ENCODE data around the gene LEKR1.
"Not testable (repeated sequence)": the region's sequence is repeated elsewhere in the genome, so short reads cannot be mapped to it uniquely, and the experiment has no call there.

The LEKR1 gene

DNA sequence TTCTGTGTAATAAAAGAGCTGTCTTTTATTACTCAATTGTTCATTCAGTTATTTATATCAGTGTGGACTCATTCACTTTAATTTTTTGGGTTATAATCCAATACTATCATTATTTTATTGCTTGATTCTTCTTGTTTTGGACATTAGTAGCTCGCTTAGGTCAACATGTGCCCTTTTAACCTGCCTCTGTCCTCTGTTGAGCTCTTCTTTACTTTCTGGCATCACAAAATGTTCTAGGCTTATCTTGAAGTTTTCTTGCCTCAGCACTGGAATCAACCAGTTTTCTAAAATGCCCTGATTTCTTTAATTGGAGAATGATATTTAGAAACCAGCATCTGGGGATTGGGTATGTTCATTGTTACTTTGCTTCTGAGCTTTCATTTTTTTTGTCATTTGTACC is 82.2 kb downstream of the LEKR1 start:
- DNase-seq (ENCODE audit: low spot score), result no peak

DNA sequence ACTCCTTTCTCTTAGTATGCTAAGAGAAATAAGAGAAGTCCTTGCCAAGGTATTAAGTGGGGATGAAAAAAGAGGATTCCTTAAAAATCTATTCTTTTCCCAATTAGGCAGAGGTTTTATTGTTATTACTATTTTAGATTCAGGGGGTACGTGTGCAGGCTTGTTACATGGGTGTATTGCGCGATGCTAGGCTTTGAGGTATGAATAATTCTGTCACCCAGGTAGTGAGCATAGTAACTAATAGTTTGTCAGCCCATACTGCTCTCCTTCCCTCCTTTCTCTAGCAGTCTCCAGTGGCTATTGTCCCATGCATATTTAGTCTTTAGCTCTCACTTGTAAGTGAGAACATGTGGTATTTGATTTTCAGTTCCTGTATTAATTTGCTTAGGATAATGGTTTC is 83.9 kb downstream of the LEKR1 start:
- no peak for DNase-seq (ENCODE audit: low spot score)

DNA sequence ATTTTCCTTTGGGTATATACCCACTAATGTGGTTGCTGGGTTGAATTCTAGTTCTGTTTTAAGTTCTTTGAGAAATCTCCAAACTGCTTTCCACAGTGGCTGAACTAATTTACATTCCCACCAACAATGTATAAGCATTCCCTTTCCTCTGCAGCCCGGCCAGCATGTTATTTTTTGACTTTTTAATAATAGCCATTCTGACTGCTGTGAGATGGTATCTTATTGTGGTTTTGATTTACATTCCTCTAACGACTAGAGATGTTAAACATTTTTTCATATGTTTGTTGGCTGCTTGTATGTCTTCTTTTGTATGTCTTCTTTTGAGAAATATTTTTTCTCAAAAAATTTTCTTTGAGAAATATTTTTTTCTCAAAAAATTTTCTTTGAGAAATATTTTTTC is 84.7 kb downstream of the LEKR1 start:
- DNase-seq (ENCODE audit: low spot score), result not testable (repeated sequence)

DNA sequence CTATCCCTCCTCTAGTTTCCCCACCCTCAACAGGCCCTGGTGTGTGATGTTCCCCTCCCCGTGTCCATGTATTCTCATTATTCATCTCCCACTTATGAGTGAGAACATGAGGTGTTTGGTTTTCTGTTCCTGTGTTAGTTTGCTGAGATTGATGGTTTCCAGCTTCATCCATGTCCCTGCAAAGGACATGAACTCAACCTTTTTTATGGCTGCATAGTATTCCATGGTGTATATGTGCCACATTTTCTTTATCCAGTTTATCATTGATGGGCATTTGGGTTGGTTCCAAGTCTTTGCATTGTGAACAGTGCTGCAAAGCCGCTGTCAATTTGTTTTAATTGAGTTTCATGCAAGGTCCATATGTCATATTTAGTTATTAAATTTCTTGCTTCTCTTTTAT is 88.1 kb downstream of the LEKR1 start:
- not testable (repeated sequence) for DNase-seq (ENCODE audit: low spot score)

DNA sequence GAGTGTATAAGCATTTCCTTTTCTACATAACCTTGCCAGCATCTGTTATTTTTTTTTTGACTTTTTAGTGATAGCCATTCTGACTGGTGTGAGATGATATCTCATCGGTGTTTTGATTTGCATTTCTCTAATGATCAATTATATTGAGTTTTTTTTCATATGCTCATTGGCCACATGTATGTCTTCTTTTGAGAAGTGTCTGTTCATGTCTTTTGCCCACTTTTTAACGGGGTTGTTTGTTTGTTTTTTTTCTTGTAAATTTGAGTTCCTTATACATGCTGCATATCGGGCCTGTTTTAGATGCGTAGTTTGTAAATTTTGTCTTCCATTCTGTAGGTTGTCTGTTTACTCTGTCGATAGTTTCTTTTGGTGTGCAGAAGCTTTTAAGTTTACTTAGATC is 89.2 kb downstream of the LEKR1 start:
- DNase-seq (ENCODE audit: low spot score), result no peak

DNA sequence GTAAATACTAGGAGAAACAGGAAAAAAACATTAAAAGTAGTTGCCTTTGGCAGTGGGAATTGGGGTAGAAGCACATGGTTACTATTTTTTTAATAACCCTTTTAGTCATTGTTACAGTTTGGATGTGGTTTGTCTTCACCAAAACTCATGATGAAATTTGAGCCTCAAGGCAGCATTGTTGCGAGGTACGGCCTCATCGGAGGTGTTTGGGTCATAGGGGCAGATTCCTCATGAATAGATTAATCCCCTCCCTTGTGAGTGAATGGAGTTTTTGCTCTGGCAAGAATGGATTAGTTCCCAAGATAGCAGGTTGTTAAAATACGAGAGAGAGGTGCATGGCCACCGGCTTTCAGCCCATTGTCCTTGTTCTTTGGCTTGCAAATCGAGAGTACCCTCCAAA is 92.6 kb downstream of the LEKR1 start:
- no peak for DNase-seq (ENCODE audit: low spot score)

DNA sequence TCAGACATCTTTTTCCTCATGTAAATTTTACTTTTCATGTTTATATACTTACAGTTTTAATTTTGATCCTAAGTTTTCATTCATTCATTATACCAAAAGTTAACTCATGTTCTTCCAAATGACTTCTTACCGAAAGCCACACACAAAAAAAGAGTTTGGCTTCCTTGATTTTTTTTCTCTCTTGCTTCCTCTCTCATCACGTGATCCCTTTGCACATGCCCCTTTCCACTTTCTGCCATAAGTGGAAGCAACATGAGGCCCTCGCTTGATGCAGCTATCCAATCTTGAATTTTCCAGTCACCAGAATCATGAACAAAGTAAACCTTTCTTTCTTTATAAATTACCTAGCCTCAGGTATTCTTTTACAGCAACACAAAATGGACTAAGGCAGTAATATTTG is 93.7 kb downstream of the LEKR1 start:
- no peak for DNase-seq (ENCODE audit: low spot score)

DNA sequence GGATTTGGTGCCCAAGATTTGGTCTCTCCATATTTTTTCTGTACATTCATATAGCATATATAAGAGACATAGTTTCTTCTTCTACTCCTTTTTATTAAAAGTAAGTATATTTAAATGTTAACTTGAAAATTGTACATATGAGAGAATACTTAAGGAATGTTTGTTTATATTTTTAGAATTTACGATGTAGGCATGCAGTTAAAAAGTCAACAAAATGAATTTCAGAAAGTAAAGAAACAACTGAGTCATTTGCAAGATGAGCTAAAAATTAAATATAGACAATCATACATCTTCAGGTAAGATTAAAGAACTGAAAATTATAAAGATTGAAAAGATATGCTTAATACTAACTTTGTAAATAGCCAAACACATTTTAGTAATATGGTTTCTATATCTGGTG is 94.2 kb downstream of the LEKR1 start:
- DNase-seq (ENCODE audit: low spot score), result no peak

DNA sequence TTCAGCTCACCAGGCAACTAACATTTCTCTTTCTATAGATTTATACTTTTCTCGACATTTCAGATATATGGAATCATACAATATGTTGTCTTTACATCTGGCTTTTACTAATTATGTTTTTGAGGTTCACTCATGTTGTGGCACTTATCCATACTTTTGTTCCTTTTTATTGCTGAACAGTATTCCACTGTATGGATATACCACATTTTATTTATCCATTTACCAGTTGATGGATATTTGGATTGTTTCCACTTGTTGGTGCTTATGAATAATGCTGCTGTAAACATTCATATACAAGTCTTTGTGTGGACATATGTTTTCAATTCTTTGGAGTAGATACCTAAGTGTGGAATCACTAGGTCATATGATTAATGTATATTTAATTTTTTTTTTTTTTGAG is 97.2 kb downstream of the LEKR1 start:
- DNase-seq (ENCODE audit: low spot score), result no peak

DNA sequence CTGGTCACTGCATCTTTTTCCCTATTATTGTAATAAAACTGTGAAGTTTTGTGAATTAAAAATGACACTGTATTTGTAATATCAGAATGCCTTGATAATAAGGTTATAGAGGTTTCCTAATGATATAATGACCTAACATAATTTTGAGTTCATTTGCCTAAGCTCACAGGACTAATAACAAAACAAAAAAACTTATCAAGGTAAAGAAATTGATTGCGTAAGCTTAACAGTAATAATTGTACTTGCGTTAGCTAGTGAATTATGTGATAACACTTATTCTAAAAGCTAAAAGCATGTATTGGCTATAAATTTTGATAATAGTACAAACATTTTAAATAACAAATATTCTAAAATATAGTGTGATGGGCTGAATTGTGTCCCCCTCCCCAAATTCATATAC is 112.6 kb downstream of the LEKR1 start:
- no peak for DNase-seq (ENCODE audit: low spot score)

DNA sequence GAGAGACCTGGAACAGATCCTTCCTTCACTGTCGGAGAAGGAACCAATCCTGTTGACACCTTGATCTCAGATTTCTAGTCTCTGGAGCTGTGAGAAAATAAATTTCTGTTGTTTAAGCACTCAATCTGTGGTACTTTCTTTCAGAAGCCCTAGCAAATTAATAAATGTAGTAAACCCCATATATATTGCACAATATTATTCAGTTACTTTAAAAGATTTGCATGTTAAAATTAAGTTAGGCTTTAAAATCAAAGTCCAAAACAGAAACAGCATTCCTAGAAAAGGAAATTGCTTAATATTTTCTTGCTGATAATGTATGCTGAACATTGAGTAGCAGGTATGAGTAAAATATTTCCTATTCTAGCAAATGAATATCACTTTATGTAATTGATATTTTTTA is 113.2 kb downstream of the LEKR1 start:
- no peak for DNase-seq (ENCODE audit: low spot score)

DNA sequence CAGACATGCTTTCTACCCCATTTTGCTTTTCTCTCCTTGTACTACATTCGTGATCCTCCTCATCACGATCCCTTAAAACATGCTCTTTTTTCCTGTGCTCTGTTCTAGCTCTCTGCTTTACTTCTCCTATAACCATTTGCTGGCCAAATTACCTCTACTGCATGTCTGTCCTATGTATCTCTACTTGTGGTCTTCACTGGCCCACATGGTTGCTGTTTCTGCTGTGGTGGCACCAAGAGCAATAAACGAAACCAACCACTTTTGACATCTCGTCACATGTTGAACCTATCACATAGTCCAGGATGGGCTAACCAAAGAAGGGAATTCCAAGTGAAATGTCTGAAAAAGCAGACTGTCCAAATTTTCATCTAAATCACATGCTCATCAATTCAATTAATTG is 115.2 kb downstream of the LEKR1 start:
- DNase-seq (ENCODE audit: low spot score), result no peak

DNA sequence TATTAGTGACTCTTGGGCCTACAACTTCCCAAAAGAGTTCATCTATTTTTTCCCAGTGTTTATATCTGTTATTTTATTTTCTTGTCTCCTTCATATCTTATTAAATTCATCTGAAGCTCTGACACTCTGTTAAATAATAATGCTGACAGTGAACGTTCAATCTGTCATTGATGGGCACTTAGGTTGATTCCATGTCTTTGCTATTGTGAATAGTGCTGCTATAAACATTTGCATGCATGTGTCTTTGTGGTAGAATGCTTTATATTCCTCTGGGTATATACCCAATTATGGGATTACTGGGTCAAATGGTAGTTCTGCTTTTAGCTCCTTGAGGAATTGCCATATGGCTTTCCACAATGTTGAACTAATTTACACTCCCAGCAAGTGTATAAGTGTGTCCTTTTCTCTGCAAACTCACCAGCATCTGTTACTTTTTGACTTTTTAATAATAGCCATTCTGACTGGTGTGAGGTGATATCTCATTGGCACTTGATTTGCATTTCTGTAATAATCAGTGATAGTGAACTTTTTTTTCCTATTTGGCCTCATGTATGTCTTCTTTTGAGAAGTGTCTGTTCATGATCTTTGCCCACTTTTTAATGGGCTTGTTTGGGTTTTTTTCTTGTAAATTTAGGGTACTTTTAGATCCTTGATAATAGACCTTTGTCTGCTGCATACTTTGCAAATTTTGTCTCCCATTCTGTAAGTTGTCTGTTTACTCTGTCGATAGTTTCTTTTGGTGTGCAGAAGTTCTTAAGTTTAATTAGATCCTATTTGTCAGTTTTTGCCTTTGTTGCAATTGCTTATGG is 122.5 kb downstream of the LEKR1 start:
- no peak for DNase-seq (ENCODE audit: low spot score)

DNA sequence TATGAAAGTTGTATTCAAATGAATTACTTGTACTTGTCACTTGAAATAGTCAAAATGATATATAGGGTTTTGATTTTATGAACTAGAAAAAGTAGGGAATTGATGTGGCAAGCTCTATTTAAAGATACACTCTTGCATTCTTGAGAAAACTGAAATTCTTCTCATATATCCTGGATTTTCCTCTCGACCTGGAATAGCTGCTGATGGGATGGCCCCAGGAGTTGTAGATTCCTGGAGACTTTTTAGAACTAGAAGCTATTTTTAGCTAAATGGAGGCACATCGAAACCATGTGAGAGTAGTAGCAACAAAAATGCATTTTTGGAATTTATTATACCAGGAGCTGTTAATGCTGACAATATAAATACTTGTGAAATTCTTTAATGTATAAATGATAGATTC is 125.9 kb downstream of the LEKR1 start:
- DNase-seq (ENCODE audit: low spot score), result no peak

DNA sequence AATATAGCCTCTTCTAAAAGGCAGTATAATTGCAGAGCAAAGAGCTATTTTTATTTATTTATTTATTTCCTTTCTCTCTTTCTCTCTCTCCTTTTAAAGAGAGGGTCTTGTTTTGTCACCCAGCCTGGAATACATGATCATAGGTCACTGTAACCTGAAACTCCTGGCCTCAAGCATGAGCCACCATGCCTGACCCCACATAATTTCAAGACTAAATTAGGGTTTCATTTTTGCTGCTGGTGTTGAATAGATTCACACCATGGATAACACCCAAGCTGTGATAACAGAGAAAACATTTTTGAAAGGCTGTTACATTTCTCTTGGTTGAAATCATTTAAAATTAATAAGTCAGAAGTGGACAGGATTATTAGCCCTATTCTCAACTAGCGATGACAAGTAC is 131.6 kb downstream of the LEKR1 start:
- no peak for DNase-seq (ENCODE audit: low spot score)

DNA sequence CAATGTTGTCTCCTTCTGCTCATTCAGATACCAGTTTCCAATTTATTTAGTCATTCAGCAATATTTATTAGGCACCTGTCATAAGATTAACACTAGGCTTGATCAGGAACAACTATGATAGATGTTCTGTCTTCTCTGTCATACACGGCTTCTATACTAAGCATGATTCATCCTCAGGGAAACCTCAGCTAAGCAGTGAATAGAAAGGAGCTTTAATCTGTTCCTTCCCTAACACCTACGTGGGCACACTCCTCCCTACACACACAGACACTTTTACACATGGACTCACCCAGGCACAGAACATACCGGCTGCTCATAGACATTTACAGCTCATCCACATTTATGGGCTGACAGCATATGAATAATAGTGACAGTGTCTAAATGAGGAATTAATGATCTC is 136.9 kb downstream of the LEKR1 start:
- DNase-seq (ENCODE audit: low spot score), result no peak

DNA sequence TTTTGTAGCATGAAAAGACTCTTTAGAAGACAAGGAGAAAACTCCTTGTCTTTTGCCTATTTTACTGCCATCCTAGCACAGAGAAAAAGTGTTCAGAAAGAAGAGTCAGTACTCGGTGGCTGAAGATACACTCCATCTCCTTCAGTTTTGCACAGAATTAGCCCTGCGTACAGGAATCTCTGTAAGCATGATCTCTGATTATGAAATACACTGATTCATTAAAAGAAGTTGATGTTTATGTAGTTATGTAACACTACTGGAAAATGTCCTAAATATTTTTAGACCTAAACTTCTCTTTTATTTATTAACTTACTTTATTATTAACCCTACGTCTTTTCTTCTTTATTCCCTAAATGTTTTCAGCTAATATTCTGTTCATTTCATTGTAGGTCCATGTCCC is 138.4 kb downstream of the LEKR1 start:
- no peak for DNase-seq (ENCODE audit: low spot score)

DNA sequence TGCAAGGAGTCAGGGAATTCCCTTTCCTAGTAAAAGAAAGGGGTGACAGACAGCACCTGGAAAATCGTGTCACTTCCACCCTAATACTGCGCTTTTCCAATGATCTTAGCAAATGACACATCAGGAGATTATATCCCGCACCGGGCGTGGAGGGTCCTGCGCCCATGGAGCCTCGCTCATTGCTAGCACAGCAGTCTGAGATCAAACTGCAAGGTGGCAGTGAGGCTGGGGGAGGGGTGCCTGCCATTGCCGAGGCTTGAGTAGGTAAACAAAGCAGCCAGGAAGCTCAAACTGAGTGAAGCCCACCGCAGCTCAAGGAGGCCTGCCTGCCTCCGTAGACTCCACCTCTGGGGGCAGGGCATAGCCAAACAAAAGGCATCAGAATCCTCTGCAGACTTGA is 140.2 kb downstream of the LEKR1 start:
- DNase-seq (ENCODE audit: low spot score), result not testable (repeated sequence)

DNA sequence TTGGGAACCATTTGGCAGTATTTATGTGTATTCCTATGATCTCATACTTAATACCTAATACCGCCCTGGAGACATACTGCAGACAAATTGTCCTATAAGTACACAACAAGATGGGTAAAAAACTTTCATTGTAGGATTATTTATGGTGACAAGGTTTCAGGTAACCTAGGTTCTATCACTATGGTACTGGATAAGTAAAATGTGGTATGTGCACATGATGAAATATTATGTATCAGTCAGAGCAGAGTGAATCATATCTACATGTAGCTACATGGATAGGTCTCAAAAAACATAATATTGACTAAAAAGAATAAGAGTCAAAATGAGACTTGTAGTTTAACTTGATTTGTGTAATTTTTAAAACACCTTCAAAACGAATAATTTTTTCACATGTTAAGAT is 147.8 kb downstream of the LEKR1 start:
- DNase-seq (ENCODE audit: low spot score), result no peak

DNA sequence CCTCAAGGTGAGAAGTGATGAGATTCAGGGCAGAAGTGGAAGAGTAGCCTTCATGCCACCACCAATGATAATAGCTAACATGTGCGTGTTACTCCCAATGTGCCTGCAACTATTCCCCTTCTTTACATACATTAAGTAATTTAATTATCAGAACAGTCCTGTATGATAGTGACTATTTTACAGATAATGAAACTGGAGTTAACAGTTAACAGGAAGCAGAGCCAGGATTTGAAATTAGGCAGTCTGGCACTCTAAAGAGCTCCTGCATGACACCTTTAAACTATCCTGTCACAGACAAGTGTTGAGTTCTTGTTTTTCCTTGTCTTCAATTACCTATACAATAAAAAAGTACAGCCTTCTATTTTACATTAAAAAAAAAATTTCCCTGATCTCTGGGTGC is 148.8 kb downstream of the LEKR1 start:
- no peak for DNase-seq (ENCODE audit: low spot score)

DNA sequence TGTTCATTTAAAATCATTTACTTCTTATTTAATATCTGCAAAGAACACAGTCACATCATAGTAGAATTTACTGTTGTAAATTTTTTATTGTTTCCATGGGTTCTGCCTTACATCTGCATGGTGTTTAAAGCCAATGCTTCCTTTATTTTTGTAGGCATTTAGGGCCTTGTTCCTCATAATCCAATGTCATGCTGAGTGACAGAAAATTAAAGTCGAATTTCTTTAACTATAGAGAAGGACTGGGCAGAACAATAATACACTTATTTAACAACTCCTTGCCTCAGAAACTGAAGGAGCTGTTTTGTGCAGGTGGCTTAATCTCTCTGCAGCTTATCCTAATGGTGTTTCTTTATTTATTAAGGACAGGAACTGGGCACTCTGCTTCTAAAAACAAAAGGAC is 149.6 kb downstream of the LEKR1 start:
- no peak for DNase-seq (ENCODE audit: low spot score)

DNA sequence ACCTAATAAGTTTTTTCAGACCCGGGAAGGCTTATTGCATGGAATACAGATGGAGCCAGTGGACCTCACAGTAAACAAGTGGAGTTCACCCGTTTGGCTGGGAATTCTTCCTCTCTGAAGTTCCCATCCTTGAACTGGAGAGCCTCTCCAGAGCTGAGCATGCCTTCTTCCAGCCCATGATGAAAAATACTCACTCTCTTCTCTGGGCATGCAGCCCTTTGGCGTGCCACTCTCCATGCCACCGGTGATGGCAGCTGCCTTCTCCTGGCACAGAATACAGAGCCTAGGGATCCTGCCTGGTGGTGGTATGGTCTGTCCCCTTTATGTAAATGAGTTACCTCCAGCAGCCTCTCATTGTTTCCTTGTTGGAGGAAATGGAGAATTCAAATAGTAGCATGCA is 150.8 kb downstream of the LEKR1 start:
- DNase-seq (ENCODE audit: low spot score), result no peak

DNA sequence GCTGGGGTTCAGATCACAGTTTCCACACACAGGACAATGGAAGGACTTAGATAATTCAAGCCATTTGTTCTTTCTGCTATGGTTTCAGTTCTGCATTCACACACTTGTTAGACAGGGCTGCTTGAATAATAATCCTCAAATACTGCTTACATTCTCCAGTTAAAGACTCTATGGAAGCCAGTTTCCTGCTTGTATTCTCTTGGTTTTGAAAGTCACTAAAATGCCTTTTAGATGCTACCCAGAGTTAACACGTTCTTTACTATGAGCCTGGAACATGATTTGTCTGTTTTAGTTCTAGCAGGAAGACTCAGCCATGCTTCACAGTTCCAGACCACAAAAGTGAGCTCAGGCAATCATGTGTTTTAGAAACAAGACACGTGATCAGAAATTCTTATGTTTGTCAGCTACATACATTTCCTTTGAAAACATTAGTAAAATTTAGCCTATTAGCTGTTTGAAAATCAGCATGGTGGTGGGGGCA is 152.4 kb downstream of the LEKR1 start:
- no peak for DNase-seq (ENCODE audit: low spot score)

DNA sequence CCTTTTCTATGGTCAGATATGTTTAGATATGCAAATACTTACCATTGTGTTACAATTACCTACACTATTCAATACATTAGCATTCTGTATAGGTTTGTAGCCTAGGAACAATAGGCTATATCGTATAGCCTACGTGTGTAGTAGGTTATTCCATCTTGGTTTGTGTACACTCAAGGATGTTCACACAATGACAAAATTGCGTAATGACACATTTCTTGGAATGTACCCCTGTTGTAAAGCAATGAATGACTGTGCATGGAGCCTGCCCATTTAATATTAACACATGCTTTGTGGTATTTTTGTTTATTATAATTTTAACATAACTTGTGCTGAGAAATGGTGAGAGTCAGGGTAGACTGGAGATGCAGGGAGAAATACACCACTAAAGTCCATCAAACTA is 154.9 kb downstream of the LEKR1 start:
- no peak for DNase-seq (ENCODE audit: low spot score)
